Tongue (tissue), 3 donors: Measurements from ENCODE around the gene CLINT1. TPM values are rescaled to one million over a fixed set of nuclear protein-coding genes. Genes with fewer than 3 reads are reported as not detected.

Experiments used
- DNase-seq: peaks from one replicate; pipeline ENCODE4 v3.0.0-alpha.2; 2015
- small RNA-seq: library from RNA; depleted of rRNA; stranded (forward); fragments of <200 nt; gene quantifications from one replicate; pipeline ENCODE3, GENCODE V24; 2014; ENCODE audit warnings: low replicate concordance
- total RNA-seq: library from RNA; depleted of rRNA; stranded (reverse); fragments of >200 nt; gene quantifications from one replicate; pipeline ENCODE4 v1.2.3, GENCODE V29; 2014

The CLINT1 gene
- total RNA-seq, 1 donor from 2014 or later, result 97.7 TPM

GRCh38 chr5:157758706-157759105, 100.2 kb downstream of the CLINT1 start:
- no peak for DNase-seq

GRCh38 chr5:157756122-157756521, 102.8 kb downstream of the CLINT1 start:
- DNase-seq, result no peak

- DNase-seq, result no peak
Observed at GRCh38 chr5:157750320-157750719, 108.6 kb downstream of the CLINT1 start.

GRCh38 chr5:157749462-157749799, 109.5 kb downstream of the CLINT1 start:
- no peak for DNase-seq

GRCh38 chr5:157748760-157749461, 110.0 kb downstream of the CLINT1 start:
- no peak for DNase-seq

GRCh38 chr5:157747766-157748700, 110.9 kb downstream of the CLINT1 start:
- DNase-seq, result peak; percentile 64

GRCh38 chr5:157747173-157747740, 111.7 kb downstream of the CLINT1 start:
- DNase-seq, result no peak

GRCh38 chr5:157745041-157745456, 113.9 kb downstream of the CLINT1 start:
- DNase-seq, result no peak

GRCh38 chr5:157744051-157745011, 114.6 kb downstream of the CLINT1 start:
- peak; percentile 44 for DNase-seq

- DNase-seq, result peak; percentile 93
Observed at GRCh38 chr5:157743163-157744050, 115.5 kb downstream of the CLINT1 start, which contains the start of gene LSM11. Gene LSM11, plus strand, starts transcription at chr5:157743712. Its CDS starts 39 bp downstream, at chr5:157743751.

GRCh38 chr5:157741131-157741530, 117.8 kb downstream of the CLINT1 start:
- no peak for DNase-seq

GRCh38 chr5:157740229-157740610, 118.7 kb downstream of the CLINT1 start:
- no peak for DNase-seq

GRCh38 chr5:157739388-157740228, 119.3 kb downstream of the CLINT1 start:
- no peak for DNase-seq

- DNase-seq, result peak; percentile 24
Observed at GRCh38 chr5:157735991-157736390, 123.0 kb downstream of the CLINT1 start.

Small RNA genes lying within 50 kb of the gene (small RNA-seq; reads per million reads assigned to genes)
- gene AC026407.1 (not detected), gene RNU6-260P (not detected)

Other genes with a start within 250 kb of the CLINT1 start
- 0.10 TPM for gene SOX30, start 206.7 kb downstream of the CLINT1 start, total RNA-seq
- gene C5orf52, start 187.6 kb downstream of the CLINT1 start, total RNA-seq, result not detected
- gene THG1L, start 127.7 kb downstream of the CLINT1 start, total RNA-seq, result 11.3 TPM
- 7.5 TPM for gene LSM11, start 115.4 kb downstream of the CLINT1 start, total RNA-seq